Measurements from ENCODE around the gene SLC18A2.

- no peak for TF ChIP-seq CTCF (IDR thresholded peaks at IDR 0.05)
- TF ChIP-seq MAFK (IDR thresholded peaks at IDR 0.05; ENCODE audit: partially characterized antibody): no peak
- no peak for TF ChIP-seq EHMT2 (IDR thresholded peaks at IDR 0.05; ENCODE audit: low read depth)
- TF ChIP-seq CHD2 (IDR thresholded peaks at IDR 0.05; ENCODE audit: low read length, partially characterized antibody): no peak
- TF ChIP-seq FOSB (CRISPR knock-in tag; IDR thresholded peaks at IDR 0.05): no peak
- no peak for TF ChIP-seq POLR2A (IDR thresholded peaks at IDR 0.05; ENCODE audit: low read length)
- TF ChIP-seq MAX (IDR thresholded peaks at IDR 0.05): no peak
- TF ChIP-seq CHD4 (IDR thresholded peaks at IDR 0.05; ENCODE audit: borderline replicate concordance): no peak
These were observed 23.9 kb downstream of the SLC18A2 start for GRCh38 chr10:117264782-117265181.

Measured in A549 (cell line).